ENCODE results near the gene ZBTB20.
A peak's percentile ranks its signal among the peaks of the same experiment; 100 is the strongest.

Gene ZBTB20

GRCh38 chr3:114437897-114438296, 709.2 kb downstream of the ZBTB20 start:
- no peak for TF ChIP-seq CTCF (conservative IDR thresholded peaks at IDR 0.05; ENCODE audit: control insufficient read depth, insufficient read depth, low read depth, low read length)
- H3K4me3 ChIP-seq (ENCODE audit: control insufficient read depth, low read depth, low read length) = no peak overlapping the region
- DNase-seq (ENCODE audit: low read depth) = no peak

GRCh38 chr3:114436182-114436581, 710.9 kb downstream of the ZBTB20 start:
- H3K4me3 ChIP-seq (ENCODE audit: control insufficient read depth, low read depth, low read length) = no peak overlapping the region
- no peak for TF ChIP-seq CTCF (conservative IDR thresholded peaks at IDR 0.05; ENCODE audit: control insufficient read depth, insufficient read depth, low read depth, low read length)
- no peak for DNase-seq (ENCODE audit: low read depth)

GRCh38 chr3:114435386-114436115, 711.5 kb downstream of the ZBTB20 start:
- H3K4me3 ChIP-seq (ENCODE audit: control insufficient read depth, low read depth, low read length) = no peak overlapping the region
- DNase-seq (ENCODE audit: low read depth) = peak; percentile 48
- no peak for TF ChIP-seq CTCF (conservative IDR thresholded peaks at IDR 0.05; ENCODE audit: control insufficient read depth, insufficient read depth, low read depth, low read length)

GRCh38 chr3:114432310-114432709, 714.8 kb downstream of the ZBTB20 start:
- H3K4me3 ChIP-seq (ENCODE audit: control insufficient read depth, low read depth, low read length) = no peak overlapping the region
- no peak for TF ChIP-seq CTCF (conservative IDR thresholded peaks at IDR 0.05; ENCODE audit: control insufficient read depth, insufficient read depth, low read depth, low read length)
- no peak for DNase-seq (ENCODE audit: low read depth)

GRCh38 chr3:114428044-114428595, 719.0 kb downstream of the ZBTB20 start:
- no peak for DNase-seq (ENCODE audit: low read depth)
- H3K4me3 ChIP-seq (ENCODE audit: control insufficient read depth, low read depth, low read length) = no peak overlapping the region
- TF ChIP-seq CTCF (conservative IDR thresholded peaks at IDR 0.05; ENCODE audit: control insufficient read depth, insufficient read depth, low read depth, low read length) = no peak

GRCh38 chr3:114427285-114428043, 719.6 kb downstream of the ZBTB20 start:
- no peak for TF ChIP-seq CTCF (conservative IDR thresholded peaks at IDR 0.05; ENCODE audit: control insufficient read depth, insufficient read depth, low read depth, low read length)
- no peak overlapping the region for H3K4me3 ChIP-seq (ENCODE audit: control insufficient read depth, low read depth, low read length)
- no peak for DNase-seq (ENCODE audit: low read depth)
